ENCODE data around the gene LTB4R2.

Gene LTB4R2

DNA sequence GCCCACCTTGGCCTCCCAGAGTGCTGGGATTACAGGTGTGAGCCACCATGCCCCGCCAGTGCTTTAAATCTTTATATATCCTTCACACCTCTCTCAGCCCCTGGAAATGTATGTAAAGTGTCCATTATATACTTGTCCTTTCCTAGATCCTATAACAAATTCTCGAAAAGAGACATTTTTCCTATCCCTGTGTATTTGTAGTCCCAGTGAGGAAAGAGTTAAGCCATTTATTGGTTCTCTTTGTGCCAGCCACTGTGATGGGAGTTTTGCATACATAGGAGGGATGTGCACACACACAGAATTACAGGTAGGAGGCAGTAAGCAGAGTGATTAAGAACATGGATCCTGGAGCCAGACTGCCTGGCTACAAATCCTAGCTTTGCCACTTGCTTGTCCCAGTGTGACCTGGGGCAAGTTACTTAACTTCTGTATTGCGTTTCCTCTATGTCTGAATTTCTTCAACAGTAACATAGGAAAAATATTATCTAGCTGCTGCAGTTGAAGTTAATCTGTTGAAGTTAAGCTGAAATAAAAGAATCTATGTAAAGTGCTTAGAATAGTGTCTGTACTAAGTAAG, 36.4 kb upstream of the LTB4R2 start:
- H3K4me3 ChIP-seq (ENCODE audit: low read length), result peak overlapping the region; percentile 45
- peak overlapping the region; percentile 74 for H3K4me2 ChIP-seq (ENCODE audit: low read length)
- H3K36me3 ChIP-seq (replicated peaks; ENCODE audit: low read depth, low read length), result no peaks in the 10 kb centered on the region
- H3K4me1 ChIP-seq (ENCODE audit: low read length), result peaks cover 49% of the 10 kb centered on the region
- peak overlapping the region; percentile 10; the same call in 1 of the 2 replicates for H3K9ac ChIP-seq (ENCODE audit: low read length)
- no peaks in the 10 kb centered on the region for H4K20me1 ChIP-seq (ENCODE audit: insufficient read depth, low read length)
- no peaks in the 10 kb centered on the region for H3K79me2 ChIP-seq (ENCODE audit: low read length)
- TF ChIP-seq EZH2phosphoT487 (IDR thresholded peaks at IDR 0.05; ENCODE audit: low read depth), result no peak
- TF ChIP-seq, protein P1, sequence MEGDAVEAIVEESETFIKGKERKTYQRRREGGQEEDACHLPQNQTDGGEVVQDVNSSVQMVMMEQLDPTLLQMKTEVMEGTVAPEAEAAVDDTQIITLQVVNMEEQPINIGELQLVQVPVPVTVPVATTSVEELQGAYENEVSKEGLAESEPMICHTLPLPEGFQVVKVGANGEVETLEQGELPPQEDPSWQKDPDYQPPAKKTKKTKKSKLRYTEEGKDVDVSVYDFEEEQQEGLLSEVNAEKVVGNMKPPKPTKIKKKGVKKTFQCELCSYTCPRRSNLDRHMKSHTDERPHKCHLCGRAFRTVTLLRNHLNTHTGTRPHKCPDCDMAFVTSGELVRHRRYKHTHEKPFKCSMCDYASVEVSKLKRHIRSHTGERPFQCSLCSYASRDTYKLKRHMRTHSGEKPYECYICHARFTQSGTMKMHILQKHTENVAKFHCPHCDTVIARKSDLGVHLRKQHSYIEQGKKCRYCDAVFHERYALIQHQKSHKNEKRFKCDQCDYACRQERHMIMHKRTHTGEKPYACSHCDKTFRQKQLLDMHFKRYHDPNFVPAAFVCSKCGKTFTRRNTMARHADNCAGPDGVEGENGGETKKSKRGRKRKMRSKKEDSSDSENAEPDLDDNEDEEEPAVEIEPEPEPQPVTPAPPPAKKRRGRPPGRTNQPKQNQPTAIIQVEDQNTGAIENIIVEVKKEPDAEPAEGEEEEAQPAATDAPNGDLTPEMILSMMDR (IDR thresholded peaks at IDR 0.05; ENCODE audit: low read depth, low read length), result no peak; the same call in 1 of the 2 replicates
- no peaks in the 10 kb centered on the region for H3K9me3 ChIP-seq (ENCODE audit: insufficient read depth, low read length)
- H3K27ac ChIP-seq (ENCODE audit: low read length), result peak overlapping the region; percentile 38
- no peaks in the 10 kb centered on the region for H3K27me3 ChIP-seq (ENCODE audit: low read depth, low read length)
- H2AFZ ChIP-seq (ENCODE audit: low read depth, low read length), result no peak overlapping the region

DNA sequence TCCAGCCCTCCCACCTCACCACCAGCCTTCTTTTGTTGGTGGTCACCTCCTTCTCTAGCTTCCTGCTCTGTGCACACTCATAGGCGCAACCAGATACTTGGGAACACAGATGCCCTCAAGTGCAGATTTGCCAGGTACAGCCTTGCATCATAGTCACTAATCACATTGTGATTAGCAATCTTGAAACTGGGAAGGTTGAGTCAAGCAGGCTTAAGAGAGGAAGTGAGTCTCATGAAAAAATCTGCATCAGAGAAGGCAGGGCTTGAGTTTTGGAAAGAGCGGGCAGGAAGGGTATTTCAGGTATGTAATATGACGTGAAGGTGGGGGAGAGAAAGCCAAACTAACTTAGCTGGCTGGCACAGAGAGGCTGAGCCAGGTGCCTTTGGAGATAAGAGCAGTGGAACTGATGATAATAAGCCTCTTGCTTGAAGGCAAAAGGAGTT, 35.8 kb upstream of the LTB4R2 start:
- Histone ChIP-seq H4K20me1 (ENCODE audit: insufficient read depth, low read length) (no peaks in the 10 kb centered on the region), H3K79me2 (ENCODE audit: low read length) (no peaks in the 10 kb centered on the region), H3K4me2 (ENCODE audit: low read length) (peak overlapping the region; percentile 74), H2AFZ (ENCODE audit: low read depth, low read length) (no peak overlapping the region), H3K9ac (ENCODE audit: low read length) (peak overlapping the region; percentile 10; the same call in 1 of the 2 replicates), H3K4me1 (ENCODE audit: low read length) (peaks cover 55% of the 10 kb centered on the region), H3K36me3 (replicated peaks; ENCODE audit: low read depth, low read length) (no peaks in the 10 kb centered on the region), H3K9me3 (ENCODE audit: insufficient read depth, low read length) (no peaks in the 10 kb centered on the region), H3K4me3 (ENCODE audit: low read length) (peak overlapping the region; percentile 45), H3K27ac (ENCODE audit: low read length) (peak overlapping the region; percentile 38), H3K27me3 (ENCODE audit: low read depth, low read length) (no peaks in the 10 kb centered on the region)
- TF ChIP-seq EZH2phosphoT487 (IDR thresholded peaks at IDR 0.05; ENCODE audit: low read depth), result no peak
- TF ChIP-seq, protein P1 (IDR thresholded peaks at IDR 0.05; ENCODE audit: low read depth, low read length), result no peak

DNA sequence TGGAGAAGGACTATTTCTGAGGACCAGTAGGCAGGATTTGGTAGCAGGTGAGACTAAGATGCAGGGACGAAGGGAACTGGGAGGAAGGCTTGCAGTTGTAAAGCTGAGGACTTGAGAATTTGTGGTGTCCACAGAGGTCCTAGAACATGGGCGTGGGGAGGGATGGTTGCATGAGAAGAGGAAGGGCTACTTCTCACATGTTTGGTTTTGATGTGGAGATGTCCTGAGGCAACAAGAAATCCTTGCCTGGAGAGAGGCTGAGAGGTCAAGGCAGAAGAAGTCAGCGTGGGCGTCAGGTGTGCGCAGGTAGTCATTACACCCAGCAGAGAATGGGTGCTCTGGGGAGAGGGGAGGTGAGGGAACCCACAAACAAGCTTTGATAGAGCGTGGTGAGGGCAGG, 32.9 kb upstream of the LTB4R2 start:
- no peak overlapping the region for H3K9ac ChIP-seq (ENCODE audit: low read length)
- no peak overlapping the region for H3K4me2 ChIP-seq (ENCODE audit: low read length)
- no peak overlapping the region for H3K4me3 ChIP-seq (ENCODE audit: low read length)
- TF ChIP-seq, protein P1 (IDR thresholded peaks at IDR 0.05; ENCODE audit: low read depth, low read length), result no peak
- TF ChIP-seq EZH2phosphoT487 (IDR thresholded peaks at IDR 0.05; ENCODE audit: low read depth), result no peak
- peaks cover 58% of the 10 kb centered on the region for H3K4me1 ChIP-seq (ENCODE audit: low read length)
- no peaks in the 10 kb centered on the region for H4K20me1 ChIP-seq (ENCODE audit: insufficient read depth, low read length)
- H3K36me3 ChIP-seq (replicated peaks; ENCODE audit: low read depth, low read length), result no peaks in the 10 kb centered on the region
- no peak overlapping the region for H3K27ac ChIP-seq (ENCODE audit: low read length)
- no peaks in the 10 kb centered on the region for H3K9me3 ChIP-seq (ENCODE audit: insufficient read depth, low read length)
- H2AFZ ChIP-seq (ENCODE audit: low read depth, low read length), result no peak overlapping the region
- H3K79me2 ChIP-seq (ENCODE audit: low read length), result no peaks in the 10 kb centered on the region
- H3K27me3 ChIP-seq (ENCODE audit: low read depth, low read length), result no peaks in the 10 kb centered on the region

DNA sequence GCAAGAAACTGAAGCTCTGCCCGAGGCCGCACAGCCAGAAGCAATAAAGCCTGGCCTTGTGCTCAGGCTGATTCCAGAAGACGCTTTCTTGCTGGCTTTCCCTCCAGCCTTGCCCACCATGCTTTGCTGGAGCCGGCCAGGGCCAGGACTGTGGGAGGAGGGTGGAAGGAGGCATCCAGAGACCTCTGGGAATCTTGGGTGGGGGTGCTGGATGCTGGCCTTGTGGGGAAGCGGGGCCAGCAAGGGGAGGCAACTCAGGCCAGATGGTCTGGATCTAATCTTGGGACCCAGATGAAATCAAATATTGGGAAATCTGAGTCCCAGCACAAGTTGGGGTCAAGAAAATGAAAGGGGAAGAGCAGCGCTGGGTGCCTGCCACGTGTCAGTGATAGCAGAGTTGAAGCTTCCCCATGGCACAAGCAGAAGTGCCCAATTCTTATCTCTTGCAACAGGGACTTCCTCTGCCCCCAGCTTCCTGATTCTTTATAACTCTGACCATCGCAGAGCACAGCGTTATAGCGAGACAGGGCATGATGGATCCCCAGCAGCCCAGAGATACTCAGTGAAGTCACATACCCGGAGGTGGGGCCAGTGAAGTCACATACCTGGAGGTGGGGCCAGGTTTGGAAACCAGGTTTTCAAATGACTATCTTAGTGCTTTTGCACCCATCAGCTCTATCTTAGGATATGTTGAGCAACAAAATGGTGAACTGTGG, 32.2 kb upstream of the LTB4R2 start:
- no peaks in the 10 kb centered on the region for H4K20me1 ChIP-seq (ENCODE audit: insufficient read depth, low read length)
- no peak overlapping the region for H3K4me2 ChIP-seq (ENCODE audit: low read length)
- peaks cover 51% of the 10 kb centered on the region for H3K4me1 ChIP-seq (ENCODE audit: low read length)
- no peaks in the 10 kb centered on the region for H3K36me3 ChIP-seq (replicated peaks; ENCODE audit: low read depth, low read length)
- no peak for TF ChIP-seq EZH2phosphoT487 (IDR thresholded peaks at IDR 0.05; ENCODE audit: low read depth)
- TF ChIP-seq, protein P1 (IDR thresholded peaks at IDR 0.05; ENCODE audit: low read depth, low read length), result no peak
- H3K9ac ChIP-seq (ENCODE audit: low read length), result no peak overlapping the region
- no peaks in the 10 kb centered on the region for H3K27me3 ChIP-seq (ENCODE audit: low read depth, low read length)
- H3K79me2 ChIP-seq (ENCODE audit: low read length), result no peaks in the 10 kb centered on the region
- no peak overlapping the region for H3K27ac ChIP-seq (ENCODE audit: low read length)
- H3K9me3 ChIP-seq (ENCODE audit: insufficient read depth, low read length), result no peaks in the 10 kb centered on the region
- H3K4me3 ChIP-seq (ENCODE audit: low read length), result no peak overlapping the region
- H2AFZ ChIP-seq (ENCODE audit: low read depth, low read length), result no peak overlapping the region
